Retinal pigment epithelial cell (primary cell): Measurements from ENCODE around the gene SH3RF3.

ENCODE experiments used
- DNase-seq: peaks from one replicate; pipeline ENCODE4 v3.0.0-alpha.2; 2010; ENCODE audit warnings: low read depth
- H3K4me3 ChIP-seq: 2 replicates; pipeline ENCODE4 v1.5.1; 2011; ENCODE audit warnings: mild to moderate bottlenecking, low read length, control low read depth, moderate library complexity
- TF ChIP-seq, protein P1 (sequence below): conservative IDR thresholded peaks from 2 replicates; pipeline ENCODE4 v1.5.1; 2011; ENCODE audit warnings: low read depth, low read length, control low read depth, inconsistent platforms

Gene SH3RF3

DNA sequence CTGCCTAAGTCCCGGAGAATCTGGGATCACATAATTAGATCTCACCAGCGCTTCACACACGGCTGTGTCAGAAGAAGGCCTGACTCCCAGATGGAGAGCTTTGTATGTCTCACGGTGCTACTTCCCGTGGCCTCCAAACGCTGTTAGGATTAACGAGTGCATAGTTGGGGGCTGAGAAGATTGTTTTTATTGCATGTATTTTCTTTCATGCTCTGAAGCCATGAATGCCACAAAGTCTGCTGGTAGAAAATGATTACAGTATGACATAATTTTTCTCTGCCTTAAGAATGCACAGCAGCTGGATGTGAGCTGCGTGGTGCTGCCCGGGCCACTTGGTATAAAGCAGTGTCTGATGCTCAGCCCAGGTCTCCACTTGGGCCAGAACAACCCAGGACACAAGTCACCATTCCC, 318.3 kb downstream of the SH3RF3 start:
- peak; percentile 55 for DNase-seq
- no peak overlapping the region for H3K4me3 ChIP-seq
- TF ChIP-seq, protein P1, sequence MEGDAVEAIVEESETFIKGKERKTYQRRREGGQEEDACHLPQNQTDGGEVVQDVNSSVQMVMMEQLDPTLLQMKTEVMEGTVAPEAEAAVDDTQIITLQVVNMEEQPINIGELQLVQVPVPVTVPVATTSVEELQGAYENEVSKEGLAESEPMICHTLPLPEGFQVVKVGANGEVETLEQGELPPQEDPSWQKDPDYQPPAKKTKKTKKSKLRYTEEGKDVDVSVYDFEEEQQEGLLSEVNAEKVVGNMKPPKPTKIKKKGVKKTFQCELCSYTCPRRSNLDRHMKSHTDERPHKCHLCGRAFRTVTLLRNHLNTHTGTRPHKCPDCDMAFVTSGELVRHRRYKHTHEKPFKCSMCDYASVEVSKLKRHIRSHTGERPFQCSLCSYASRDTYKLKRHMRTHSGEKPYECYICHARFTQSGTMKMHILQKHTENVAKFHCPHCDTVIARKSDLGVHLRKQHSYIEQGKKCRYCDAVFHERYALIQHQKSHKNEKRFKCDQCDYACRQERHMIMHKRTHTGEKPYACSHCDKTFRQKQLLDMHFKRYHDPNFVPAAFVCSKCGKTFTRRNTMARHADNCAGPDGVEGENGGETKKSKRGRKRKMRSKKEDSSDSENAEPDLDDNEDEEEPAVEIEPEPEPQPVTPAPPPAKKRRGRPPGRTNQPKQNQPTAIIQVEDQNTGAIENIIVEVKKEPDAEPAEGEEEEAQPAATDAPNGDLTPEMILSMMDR, result no peak

DNA sequence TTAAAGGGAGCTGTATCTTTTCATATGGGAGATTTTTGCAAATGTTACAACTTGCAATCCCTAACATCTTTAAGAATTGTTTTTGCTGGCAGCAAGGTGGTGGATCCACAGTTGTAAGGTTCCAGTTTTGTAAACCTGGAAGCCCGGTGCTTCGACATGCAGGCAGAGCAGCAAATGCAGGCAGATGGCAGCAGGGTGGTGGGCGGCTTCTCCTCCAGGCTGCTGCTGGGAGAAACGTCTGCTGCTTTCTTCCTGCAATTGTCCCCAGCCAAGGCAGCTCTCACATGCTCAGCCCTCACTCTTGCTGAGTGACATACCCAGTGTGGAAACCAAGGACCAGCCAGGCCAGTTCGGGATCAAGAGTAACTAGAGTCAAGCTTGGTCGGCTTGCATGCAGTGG, 318.8 kb downstream of the SH3RF3 start:
- TF ChIP-seq, protein P1, result no peak
- DNase-seq, result no peak
- H3K4me3 ChIP-seq, result no peak overlapping the region

DNA sequence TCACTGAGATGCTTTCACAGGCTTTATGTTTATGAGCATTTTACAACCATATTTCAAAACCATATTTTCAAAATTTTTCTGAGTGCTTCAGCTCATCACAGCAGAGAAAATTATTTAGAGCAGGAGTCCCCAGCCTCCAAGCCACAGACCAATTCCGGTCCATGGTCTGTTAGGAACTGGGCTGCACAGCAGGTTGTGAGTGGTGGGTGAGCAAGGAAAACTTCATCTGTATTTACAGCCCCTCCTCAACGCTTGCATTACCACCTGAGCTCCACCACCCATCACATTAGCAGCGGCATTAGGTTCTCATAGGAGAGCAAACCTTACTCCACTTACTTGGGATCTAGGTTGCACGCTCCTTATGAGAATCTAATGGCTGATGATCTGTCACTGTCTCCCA, 319.2 kb downstream of the SH3RF3 start:
- DNase-seq, result no peak
- no peak overlapping the region for H3K4me3 ChIP-seq
- TF ChIP-seq, protein P1, result no peak

DNA sequence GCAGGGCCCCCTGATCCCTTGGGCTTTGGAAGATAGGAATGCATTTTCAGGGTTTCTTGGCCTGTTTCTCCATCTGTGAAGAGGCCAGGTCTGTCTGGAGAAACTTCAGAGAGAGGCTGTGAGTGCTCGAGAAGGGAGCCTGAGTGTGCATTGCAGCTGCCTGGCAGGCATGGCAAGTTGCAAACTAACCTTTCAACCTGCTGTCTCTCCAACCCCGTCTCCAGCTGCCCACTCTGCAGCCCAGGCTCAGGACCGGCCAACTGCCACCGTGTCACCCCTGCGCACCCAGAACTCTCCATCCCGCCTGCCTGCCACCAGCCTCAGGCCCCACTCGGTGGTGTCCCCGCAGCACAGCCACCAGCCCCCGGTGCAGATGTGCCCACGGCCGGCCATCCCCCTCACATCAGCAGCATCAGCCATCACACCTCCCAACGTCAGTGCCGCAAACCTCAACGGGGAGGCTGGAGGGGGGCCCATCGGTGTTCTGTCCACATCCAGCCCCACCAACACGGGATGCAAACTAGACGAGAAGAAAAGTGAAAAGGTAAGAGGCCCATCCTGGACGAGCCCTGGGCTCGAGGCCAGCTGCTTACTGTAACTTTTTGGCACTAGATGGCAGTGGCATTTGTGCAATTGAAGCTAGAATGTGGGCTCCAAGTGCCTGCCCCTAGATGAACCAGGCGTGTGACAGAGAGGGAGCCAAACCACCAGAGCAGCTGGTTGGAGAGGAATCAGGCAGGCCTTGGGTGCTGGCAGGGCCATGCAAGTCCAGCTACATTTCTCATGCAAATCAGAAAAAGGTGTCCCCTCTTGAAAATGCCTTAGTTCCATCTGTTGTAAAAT, 320.2 kb downstream of the SH3RF3 start:
- no peak for DNase-seq
- TF ChIP-seq, protein P1, result no peak
- no peak overlapping the region for H3K4me3 ChIP-seq

DNA sequence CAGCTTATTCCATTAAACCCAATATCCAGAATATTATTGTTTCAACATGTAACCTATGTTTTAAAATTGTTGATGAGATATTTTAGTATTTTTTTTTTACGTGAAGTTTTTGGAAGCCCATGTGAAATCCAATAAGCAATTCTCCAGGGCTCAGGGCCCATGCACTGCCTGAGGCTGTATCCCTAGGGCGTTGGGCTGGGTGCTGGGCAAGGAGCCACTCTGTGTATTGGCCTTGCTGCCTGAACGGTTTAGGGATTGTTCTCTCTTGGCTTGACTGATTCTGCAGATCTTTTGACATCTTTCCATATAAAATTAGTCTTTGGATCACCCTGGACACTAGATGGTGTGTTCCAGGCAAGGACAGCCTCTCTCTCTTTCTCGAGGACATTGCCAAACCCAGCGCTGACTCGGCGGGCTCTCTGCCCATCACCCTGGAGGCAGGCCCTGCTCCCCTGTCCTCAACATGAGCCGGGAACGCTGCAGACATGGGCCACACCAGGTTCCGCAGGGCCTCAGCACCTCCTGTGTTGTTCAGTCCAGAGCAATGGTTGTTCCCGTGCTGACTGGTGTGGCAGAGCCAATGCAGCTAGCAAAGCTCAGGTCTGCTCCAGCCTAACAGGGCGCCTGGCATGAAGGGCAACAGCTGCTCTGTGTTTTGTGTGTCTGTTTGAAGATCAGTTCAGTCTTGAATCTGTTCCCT, 321.7 kb downstream of the SH3RF3 start:
- no peak for DNase-seq
- H3K4me3 ChIP-seq, result no peak overlapping the region
- TF ChIP-seq, protein P1, result no peak

DNA sequence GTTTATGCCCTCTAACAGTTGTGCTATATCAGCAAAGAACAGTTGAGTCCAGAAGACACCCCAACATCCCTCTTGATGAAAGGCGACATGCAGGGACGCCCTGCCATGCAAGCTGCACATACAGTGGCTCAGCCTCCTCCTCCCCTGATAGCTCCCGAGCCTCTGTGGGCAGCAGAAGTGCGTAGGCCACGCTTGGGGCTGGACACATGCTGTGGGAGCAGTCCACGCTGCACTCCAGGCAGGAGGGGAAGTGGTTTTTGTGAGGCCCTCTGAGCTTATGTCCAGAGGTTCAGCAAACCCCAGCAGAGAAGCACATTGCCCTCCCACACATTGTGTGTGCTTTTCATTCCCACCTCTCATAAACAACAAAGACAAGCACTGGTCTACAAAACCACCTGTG, 322.7 kb downstream of the SH3RF3 start:
- no peak for DNase-seq
- TF ChIP-seq, protein P1, result no peak
- H3K4me3 ChIP-seq, result no peak overlapping the region
